Fibroblast of pulmonary artery (primary cell): Measurements from ENCODE around the gene ADAMTS2.
A peak's percentile ranks its signal among the peaks of the same experiment; 100 is the strongest.
"Not testable (repeated sequence)": the region's sequence is repeated elsewhere in the genome, so short reads cannot be mapped to it uniquely, and the experiment has no call there.

Experiments
- DNase-seq: peaks from one replicate; pipeline ENCODE4 v3.0.0-alpha.2; 2010; ENCODE audit warnings: low read depth
- H3K4me3 ChIP-seq: replicated peaks from 2 replicates; pipeline ENCODE4 v1.5.1; 2011; ENCODE audit warnings: low read depth, mild to moderate bottlenecking, control low read depth, low read length, moderate library complexity
- CTCF ChIP-seq: IDR thresholded peaks from 2 replicates; pipeline ENCODE4 v1.5.1; 2011; ENCODE audit warnings: mild to moderate bottlenecking, control low read depth, low read length, inconsistent platforms; ENCODE audit errors: missing control alignments

ADAMTS2 gene

GRCh38 chr5:179324760-179325295 lies 20.4 kb downstream of the ADAMTS2 start:
- no peak for TF ChIP-seq CTCF
- DNase-seq, result no peak
- no peak overlapping the region for H3K4me3 ChIP-seq

- not testable (repeated sequence) for H3K4me3 ChIP-seq, DNase-seq
Observed at GRCh38 chr5:179324316-179324715, 20.9 kb downstream of the ADAMTS2 start.

- H3K4me3 ChIP-seq, result no peak overlapping the region
- no peak for TF ChIP-seq CTCF
- no peak for DNase-seq
Observed at GRCh38 chr5:179323026-179323870, 22.0 kb downstream of the ADAMTS2 start.

GRCh38 chr5:179322071-179323025 lies 22.9 kb downstream of the ADAMTS2 start:
- no peak for DNase-seq
- TF ChIP-seq CTCF, result no peak
- no peak overlapping the region for H3K4me3 ChIP-seq

- no peak overlapping the region for H3K4me3 ChIP-seq
- no peak for TF ChIP-seq CTCF
- no peak for DNase-seq
Observed at GRCh38 chr5:179321206-179321987, 23.9 kb downstream of the ADAMTS2 start.

- H3K4me3 ChIP-seq, result no peak overlapping the region
- peak; percentile 63 for DNase-seq
- no peak for TF ChIP-seq CTCF
Observed at GRCh38 chr5:179319741-179320281, 25.4 kb downstream of the ADAMTS2 start.
